ENCODE results near the gene TEKT3.

Gene TEKT3

DNA sequence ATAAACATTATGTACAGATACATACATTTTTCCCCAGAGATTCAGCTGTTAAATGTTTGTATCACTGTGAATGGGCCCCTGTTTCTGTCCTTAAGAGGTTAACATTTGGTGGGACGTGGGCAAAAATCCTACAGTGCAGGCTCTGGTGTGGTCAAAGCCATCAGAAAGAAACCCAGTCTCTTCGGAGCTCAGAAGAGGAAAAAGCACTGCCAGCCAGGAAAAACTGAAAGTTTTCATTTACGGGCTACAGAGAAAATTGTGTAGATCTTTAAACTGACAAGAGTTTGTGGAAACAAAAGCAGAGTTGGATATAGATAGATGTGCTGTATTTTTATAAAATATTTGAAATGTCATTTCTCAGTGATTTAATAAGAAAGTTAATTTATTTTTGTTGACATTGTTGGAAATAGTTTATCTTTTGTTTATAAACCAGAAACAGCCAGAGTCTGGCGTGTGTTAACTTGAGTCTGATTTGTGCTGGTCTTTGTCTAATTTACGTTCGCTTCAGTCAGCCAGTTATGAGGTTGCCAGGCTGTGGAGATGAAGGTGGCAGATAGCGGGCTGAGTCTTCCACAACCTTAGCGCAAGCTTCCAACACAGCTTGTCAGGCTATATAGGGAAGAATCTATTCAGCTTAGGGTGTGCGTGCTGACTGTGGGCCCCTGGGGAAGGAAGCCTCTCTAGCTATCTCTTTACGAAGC is 9.5 kb upstream of the TEKT3 start:
- no peak for DNase-seq

DNA sequence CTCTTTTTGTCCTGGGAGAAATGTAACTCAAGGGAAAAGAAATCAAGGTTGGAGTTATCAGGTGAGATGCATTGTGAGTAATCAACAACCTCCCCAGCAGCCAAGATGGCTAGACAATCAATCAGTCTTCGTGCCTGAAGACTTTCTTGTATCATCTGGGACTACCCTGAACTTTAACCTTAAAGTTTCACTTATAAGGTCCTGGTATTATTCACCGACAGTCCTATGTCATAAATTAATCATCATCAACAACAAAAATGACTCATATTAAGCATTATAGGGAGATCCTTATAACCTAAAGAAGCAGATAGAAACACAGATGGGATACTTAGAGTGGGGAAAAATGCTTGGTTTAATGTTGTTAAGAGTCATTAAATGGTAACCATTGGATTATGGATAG is 7.7 kb upstream of the TEKT3 start:
- no peak for DNase-seq

DNA sequence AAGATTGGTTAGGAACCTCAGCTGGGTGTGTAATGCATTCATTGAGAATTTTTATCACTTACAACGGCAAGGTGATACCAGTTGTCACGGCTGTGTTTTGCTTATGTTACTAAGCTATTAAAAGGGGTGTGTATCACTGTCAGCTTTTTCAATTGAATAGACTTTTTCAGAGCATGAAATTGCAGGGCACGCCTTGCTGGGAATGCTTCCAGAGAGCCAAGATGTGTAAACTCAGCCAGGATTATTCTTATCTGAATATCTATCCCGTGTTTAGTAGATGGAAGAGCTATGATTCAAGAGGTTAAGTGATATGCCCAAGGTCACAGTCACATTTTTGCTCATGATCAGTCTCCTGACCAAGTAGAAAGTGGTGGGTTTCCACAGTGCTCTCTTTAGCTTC is 6.6 kb upstream of the TEKT3 start:
- no peak for DNase-seq

DNA sequence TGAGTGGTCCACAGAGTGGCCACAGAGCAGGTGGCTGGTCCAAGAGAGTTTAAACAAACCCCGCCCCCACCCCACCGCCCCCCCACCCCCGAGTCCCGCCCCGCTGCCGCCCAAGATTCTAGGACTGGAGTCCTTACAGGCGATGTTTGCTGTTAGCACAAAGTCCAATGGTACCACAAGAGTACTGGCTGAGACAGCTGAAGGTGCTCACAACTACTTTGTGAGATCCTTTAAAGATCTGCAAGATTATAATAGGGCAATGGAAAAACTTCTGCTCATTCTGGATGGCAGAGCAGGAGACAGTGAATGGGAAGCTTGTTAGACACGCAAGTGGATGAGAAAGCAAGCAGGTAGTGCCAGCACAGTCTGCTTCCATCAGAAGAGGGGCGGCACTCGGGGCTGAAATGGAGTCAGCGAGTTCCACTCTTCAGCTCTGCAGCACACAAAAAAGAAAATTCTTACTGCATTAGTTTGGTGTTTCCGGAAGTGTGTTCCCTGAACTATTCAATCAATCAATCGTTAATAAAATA is 4.7 kb upstream of the TEKT3 start:
- no peak for DNase-seq

DNA sequence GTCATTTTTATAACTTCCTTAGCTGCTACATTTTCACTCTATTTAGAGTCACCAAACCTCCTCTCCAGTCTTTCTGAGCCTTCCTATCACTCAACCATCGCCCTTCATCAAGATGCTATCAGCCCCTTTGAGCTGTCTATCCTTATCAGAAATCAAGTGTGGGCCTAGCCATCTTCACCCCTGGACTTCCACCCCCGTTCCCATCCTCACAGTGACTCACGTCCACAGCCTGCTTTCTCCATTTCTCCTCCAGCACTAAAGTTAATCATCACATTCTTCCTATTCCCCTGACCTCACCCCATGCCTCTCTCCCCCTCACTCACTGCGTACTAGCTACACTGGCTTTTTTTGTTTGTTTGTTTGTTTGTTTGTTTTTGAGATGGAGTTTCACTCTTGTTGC is 2.4 kb upstream of the TEKT3 start:
- DNase-seq: no peak

DNA sequence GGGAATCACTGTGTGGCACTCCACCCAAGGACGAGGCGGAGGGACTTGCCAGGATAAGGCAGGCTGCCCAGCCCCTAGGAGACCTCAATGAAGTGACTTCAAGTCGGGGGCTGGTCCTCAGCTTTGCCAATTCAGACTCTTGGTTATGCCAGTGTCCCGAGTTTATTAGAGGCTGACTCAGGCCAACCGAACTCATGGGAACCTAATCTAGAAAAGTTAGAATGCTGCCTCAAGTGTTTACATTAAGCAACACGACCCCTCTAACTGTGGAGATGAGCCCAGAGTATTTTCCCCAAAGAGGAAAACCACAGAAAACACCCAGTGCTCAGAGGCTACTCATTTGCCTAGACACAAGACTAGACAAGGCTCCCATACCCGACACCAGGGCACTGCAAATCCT is 1.1 kb upstream of the TEKT3 start:
- no peak for DNase-seq

DNA sequence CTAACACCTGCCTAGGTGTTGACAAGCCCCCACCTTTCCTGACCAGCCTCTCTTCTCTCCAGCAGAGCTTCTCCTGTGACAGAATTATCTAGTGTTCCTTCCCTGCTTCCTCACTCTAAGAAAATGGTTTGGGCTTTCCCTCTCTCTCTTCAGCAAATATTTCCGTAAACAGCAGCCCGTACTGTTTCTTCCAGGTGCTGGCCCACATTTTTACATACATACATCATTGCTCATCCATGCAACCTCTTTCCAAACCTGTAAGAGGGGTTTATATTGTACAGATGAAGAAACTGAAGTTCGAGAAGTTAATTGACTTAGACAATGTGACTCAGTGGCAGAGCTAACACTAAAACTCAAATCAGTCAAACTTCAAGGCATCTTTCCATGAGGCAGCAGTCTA is 569 bp upstream of the TEKT3 start:
- no peak for DNase-seq

DNA sequence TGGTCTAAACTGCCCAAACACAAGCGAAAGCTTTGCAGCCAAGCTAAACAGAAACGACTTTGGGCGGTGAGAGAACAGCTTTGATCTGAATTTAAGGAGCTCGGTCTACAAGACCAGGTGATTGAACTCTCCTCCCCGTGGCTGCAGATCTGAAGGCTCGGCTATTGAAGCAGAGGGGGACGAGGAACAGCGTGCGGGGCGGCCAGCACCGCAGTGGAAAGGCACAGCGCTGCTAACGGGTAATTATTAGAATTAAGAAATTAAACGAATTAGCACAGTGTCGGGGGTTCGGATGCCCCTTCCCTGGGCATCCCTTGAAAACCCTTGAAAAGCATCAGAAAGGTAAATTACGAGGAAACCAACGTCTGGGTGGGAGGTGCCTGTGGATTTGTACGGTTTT is 431 bp downstream of the TEKT3 start:
- DNase-seq: no peak

DNA sequence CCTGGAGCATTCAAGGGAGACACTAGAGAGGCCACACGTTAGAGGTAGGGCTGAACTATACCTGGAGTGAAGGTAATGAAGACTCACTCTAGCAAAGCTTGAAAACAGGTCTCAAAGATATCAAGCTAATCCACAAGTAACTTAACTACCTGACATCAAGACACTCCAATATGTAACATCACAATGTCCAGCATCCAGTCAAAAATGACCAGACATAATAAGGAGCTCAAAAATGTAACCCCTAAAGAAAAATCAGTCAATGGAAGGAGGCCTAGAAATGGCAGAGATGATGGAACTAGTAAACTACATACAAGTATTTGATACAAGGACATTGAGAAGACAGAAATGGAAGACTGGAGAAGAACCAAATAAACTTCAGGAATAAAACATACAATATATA is 6.0 kb downstream of the TEKT3 start:
- DNase-seq: no peak

DNA sequence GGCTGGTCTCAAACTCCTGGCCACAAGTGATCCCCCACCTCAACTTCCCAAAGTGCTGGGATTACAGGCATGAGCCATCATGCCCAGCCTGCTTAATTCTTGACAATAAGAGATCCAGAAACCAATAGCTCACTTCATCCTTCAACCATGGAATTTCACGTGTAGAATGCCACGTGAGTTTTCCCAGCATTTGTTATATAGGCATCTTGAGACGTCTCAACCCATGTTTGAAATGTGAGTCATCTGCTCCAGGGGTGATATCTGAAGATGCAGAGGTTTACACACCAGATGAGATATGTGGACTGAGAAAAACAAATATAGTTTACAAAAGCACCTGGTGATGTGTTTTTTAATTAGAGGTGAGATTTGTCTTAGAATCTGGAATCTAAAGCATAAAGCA is 7.1 kb downstream of the TEKT3 start:
- DNase-seq: no peak

DNA sequence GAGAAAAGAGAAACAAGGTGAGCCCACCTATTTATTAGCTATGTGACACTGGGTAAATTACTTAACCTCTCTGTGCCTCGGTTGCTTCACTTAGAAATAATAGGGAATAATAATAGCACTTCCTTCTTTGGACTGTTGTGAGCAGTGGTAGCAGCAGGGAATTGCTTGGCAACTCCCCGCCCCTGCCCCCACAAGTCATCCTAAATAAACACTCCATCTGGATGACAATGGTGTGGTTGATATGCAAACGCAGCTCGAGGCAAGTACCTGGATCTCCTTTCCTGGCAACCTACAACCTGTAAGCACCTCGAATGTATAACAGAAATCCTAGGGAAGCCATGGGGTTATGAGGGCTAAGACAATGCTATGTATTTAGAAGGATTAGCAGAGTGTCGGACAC is 9.1 kb downstream of the TEKT3 start:
- DNase-seq: no peak

DNA sequence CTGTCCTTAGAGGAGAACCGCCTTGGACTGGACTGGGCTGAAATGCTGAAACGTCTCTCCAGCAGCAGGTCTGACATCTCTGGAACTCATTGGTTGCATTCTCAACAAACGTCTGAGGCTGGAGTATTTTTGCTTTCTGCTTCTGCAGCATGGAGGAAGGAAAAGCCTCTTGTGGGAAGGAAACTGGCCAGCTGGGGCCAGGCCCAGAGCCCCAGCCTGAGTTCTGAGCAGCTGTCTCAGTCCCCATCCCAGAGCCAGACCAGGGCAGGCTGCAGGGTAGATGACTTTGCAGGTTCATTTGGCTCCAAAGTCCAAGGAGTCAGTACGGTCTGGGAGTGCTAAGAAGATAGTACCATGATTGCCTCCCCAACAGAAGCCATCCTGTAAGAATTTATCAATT is 18.3 kb downstream of the TEKT3 start:
- no peak for DNase-seq

DNA sequence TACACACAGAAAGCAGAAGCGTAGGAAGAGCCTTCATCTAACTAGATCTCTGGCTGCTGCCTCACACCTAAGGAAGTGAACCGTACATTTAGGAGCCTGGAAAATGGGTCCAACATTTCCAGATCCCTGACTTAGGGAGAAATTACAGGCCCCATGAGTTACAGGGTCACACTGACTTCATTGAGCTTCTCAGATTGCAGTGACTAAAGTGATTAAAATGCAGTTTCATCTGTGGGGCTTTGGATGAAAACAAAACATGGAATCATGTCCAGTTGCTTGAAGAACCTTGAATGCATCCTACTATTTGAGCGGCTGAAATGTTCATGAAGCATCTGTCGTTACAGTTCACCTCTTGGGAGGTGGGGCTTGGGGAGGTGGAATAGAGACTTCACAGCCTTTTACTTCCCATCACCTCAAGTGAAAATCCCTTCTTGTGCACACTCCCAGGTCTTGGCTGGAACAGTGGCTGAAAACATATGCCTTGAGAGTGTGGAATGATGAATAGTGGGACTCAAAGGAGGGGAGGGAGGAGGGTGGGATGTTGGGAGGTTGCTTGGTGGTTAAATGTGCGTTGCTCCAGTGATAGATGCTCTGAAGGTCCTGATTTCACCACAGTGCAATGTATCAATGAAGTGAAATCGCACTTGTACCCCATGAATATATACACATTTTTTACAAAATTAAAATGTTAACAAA is 19.7 kb downstream of the TEKT3 start:
- no peak for DNase-seq

DNA sequence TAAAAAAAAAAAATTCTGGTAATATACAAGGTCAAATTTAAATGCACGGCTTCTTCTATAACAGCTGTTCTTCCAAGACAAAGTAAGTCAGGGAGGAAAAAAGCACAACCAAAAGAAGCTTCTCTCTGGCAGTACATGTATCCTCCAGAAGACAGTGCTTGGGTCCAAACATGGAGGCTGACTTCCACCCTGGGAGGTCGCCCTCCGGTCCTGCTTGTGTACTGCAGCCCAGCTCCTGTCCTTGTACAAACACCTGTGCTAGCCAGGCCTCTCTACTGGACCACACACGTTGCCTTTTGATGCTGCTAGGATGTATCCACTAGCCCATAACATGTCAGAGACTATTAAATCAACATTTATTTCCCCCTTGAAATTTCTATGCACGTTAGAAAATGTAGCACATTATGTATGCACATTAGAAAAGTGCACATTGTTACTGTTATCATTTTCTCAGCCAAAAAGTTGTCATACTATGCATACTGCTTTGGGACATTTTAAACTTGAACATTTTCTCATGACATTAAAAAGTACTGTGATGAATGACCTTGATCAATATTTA is 21.9 kb downstream of the TEKT3 start:
- DNase-seq: no peak

DNA sequence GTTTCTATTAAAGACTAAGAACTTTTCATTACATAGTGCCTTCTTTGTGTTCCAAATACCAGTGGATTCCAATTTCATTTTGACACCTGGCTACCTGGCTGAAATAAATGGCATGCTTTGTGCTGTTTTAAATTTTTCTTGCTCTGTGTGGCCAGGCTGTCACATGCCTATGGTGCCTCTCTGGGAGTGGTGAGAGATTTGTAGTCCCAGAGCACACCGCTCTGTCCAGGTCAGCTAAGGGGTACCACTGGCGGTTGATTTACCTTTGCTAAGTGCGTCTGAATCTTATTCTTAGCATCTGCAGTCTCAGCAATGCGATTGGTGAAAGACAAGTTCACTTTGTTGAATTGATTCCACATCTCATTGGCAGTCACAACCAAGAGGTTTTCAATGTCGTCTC is 29.4 kb downstream of the TEKT3 start:
- no peak for DNase-seq

DNA sequence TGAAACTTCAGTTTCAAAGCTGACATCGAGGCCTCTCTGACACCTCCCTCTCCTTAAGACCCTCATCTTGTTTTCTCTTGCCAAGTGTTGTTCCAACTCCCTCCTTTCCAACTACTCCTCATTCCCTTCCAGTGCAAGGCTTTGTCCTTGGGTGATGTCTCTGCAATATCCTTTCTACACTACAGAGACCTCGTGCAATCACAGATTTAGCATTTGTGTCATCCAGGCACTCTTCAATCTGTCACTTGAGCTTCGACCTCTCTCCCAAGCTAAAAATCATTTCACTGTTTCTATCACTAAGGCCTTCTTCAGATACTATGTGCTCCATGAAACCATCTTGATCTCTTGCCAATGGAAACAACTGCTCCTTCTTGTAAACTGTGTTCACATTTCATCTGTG is 31.6 kb downstream of the TEKT3 start:
- DNase-seq: no peak

DNA sequence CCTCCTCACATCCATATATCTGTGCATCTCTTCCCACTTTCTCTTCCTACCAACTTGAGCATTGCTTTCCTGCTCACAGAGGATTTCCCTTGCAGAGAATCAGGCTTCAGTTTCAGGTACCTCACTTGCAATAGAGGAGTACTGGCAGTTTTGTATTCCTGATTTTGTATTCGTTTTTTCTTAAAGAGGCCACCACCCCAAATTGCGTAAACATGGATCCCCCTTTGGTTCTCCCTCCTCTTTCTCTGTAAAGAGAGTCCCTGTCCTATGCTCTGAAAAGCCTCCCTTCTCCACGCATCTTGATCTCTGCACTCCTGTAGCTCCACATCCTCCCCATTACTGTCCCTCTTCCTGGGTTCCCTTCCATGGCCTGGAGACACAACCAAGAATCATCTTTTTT is 32.2 kb downstream of the TEKT3 start:
- DNase-seq: no peak

DNA sequence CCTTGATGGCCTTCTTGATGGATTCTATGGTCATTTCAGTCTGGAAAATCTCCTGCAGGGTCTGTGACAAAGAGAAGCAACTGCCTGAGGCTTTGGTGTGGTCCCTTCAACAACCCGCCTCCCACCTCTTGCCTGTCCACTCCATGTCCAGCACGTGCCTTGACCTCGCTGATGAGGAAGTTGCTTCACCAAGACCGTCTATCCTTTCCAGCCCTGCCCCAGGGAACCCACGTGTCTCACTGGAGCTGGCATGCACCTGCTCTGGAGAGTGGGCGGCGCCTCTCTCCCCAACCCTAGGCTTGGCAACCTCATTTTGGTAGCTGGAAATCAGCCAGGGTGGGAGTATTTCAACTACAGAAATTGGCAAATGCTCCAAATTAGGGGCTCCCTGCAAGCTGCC is 32.6 kb downstream of the TEKT3 start:
- DNase-seq: no peak

DNA sequence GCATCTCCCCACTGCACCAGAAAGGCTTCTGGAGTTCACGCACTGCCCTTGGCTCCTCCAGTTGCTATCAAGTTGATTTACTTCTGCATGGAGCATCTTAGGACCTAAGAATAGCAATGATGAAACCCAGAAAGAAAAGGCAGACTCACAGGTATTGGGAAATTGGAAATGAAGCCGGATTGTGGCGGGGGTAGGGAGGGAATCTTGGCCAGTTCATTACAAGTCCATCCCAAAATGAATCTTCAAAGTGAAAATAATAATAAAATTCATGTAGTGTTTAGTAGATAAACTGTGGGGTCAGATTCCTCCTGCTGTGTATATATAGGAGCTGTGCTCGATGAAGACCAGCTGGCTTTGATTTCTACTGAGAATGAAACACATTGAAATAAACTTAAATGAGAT is 33.7 kb downstream of the TEKT3 start:
- DNase-seq: no peak

DNA sequence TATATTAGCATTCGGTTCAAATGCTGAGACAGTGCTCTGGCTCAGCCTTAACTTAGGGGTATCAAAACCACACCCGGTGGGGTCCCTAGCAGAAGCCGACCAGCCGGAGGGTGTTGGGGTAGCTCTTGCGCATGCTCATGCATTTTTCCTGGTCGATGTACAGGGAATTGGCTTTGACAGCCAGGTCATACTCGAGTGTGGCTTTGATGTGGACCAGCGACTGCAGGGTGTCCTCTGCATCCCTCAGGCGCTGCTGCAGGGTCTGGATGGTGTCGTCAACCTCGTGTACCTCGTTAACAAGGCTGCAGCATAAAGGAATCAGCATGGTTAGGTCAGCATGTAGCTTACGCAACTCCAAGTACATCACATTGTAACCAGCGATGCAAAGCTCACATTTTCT is 37.5 kb downstream of the TEKT3 start:
- no peak for DNase-seq

DNA sequence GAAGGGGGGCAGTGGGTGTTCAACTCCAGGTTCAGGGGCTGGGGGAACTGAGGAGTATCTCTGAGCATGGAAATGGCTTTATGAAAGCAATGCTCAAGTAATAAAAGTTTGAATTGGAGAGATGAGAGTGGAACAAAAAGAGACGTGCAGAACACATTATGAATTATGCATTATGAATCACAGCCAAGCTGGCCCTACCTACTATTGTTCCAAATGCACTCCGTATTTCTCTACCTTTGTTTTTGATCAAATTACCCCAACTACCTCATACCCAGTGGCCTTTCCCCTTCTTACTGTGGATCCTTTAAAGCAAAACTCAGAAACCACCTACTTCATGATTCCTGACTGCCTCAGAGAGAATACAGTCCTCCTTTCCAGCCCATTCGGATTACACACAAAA is 38.1 kb downstream of the TEKT3 start:
- DNase-seq: no peak

DNA sequence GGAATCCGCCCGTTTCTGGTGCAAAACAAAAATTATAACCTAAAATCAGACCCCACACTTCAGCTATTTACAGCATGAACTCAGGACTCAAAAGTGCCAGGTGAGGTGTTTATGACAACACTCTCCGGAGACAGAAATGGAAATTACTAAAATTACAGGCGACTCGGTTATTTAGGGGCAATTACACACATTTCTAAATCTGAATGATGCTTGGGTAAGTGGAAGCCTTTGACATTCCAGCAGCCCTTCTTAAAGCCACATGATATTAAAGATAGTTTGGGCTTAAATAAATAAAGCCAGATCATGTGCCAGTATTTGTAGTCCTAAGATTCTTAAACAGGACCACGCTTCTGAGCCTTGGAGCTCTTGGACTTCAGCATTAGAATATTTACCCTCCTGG is 39.6 kb downstream of the TEKT3 start:
- DNase-seq: no peak

DNA sequence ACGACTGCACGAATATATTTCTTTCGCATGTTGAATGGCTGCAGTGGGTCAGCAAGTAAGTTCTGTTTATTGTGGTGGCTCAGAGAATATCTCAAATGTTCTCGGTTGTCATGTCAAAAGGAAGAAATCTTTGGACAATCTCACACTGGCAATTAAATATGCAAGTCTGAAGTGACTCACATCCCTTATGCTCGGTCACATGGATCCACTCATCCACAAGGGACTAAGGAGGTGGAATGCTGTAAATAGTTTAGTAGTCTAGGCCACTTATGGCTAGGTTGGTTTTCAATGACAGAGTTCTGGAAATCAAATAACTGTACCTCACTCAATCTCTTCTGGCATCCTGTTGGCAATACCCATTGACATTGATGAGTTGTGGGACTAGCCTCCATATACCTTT is 43.2 kb downstream of the TEKT3 start:
- no peak for DNase-seq

Measured in anterior cingulate cortex (tissue), 58 donors.